SK-N-MC (cell line): ENCODE data around the gene MARCHF6.
"Not testable (repeated sequence)": the region's sequence is repeated elsewhere in the genome, so short reads cannot be mapped to it uniquely, and the experiment has no call there.

ENCODE experiments used
- DNase-seq: peaks from one replicate; pipeline ENCODE4 v3.0.0-alpha.2; 2011; ENCODE audit warnings: low read depth, low spot score
- H3K27ac ChIP-seq: fragments of 200-600 bp; sonication (generic); 2 replicates; pipeline ENCODE4 v1.5.1; 2016; ENCODE audit warnings: mixed run types
- H3K36me3 ChIP-seq: fragments of 200-600 bp; sonication (generic); 2 replicates; pipeline ENCODE4 v1.6.1; 2017; ENCODE audit warnings: antibody characterized with exemption, low read length, mixed read lengths; ENCODE audit not compliant: insufficient read depth
- H3K4me3 ChIP-seq: fragments of 200-600 bp; sonication (generic); 2 replicates; pipeline ENCODE4 v1.5.1; 2016
- H3K9ac ChIP-seq: fragments of 200-600 bp; sonication (generic); 2 replicates; pipeline ENCODE4 v1.8.0; 2017; ENCODE audit warnings: mixed run types, mixed read lengths; ENCODE audit not compliant: insufficient read length
- H3K9me3 ChIP-seq: fragments of 200-600 bp; sonication (generic); 2 replicates; pipeline ENCODE4 v1.6.1; 2017; ENCODE audit warnings: low read depth, mild to moderate bottlenecking, antibody characterized with exemption, low read length, moderate library complexity, mixed read lengths
- EZH2 ChIP-seq: fragments of 200-600 bp; sonication (generic); IDR thresholded peaks from one replicate; pipeline ENCODE4 v1.6.1; 2017; ENCODE audit warnings: antibody characterized with exemption
- FOXP2 ChIP-seq: optimal IDR thresholded peaks from 2 replicates; pipeline ENCODE3; 2011; ENCODE audit warnings: mild to moderate bottlenecking, moderate library complexity; ENCODE audit not compliant: insufficient read depth; ENCODE audit errors: extremely low read length, control extremely low read depth
- POLR2AphosphoS5 ChIP-seq: IDR thresholded peaks from 2 replicates; pipeline ENCODE4 v1.6.1; 2012; ENCODE audit warnings: mild to moderate bottlenecking, low read depth, low read length, borderline replicate concordance

The MARCHF6 gene

GRCh38 chr5:10370931-10371330 lies 17.4 kb downstream of the MARCHF6 start:
- Histone ChIP-seq H3K9ac (no peak overlapping the region), H3K4me3 (no peak overlapping the region), H3K9me3 (peaks cover 4% of the 10 kb centered on the region; the same call in 1 of the 2 replicates), H3K27ac (no peak overlapping the region), H3K36me3 (peaks cover 31% of the 10 kb centered on the region)
- DNase-seq, result no peak
- TF ChIP-seq EZH2, result no peak
- no peak for TF ChIP-seq FOXP2
- TF ChIP-seq POLR2AphosphoS5, result no peak

GRCh38 chr5:10371369-10371768 lies 17.9 kb downstream of the MARCHF6 start:
- H3K9me3 ChIP-seq, H3K27ac ChIP-seq, H3K9ac ChIP-seq, H3K4me3 ChIP-seq, DNase-seq: not testable (repeated sequence)
- H3K36me3 ChIP-seq, result peaks cover 32% of the 10 kb centered on the region

- H3K9ac ChIP-seq, result no peak overlapping the region
- TF ChIP-seq FOXP2, result no peak
- TF ChIP-seq POLR2AphosphoS5, result no peak
- TF ChIP-seq EZH2, result no peak
- H3K36me3 ChIP-seq, result peaks cover 39% of the 10 kb centered on the region
- no peak overlapping the region for H3K27ac ChIP-seq
- peaks cover 2% of the 10 kb centered on the region; the same call in 1 of the 2 replicates for H3K9me3 ChIP-seq
- no peak overlapping the region for H3K4me3 ChIP-seq
- no peak for DNase-seq
These were observed 19.5 kb downstream of the MARCHF6 start for GRCh38 chr5:10372726-10373709.

GRCh38 chr5:10374046-10375022 lies 20.8 kb downstream of the MARCHF6 start:
- no peaks in the 10 kb centered on the region for H3K9me3 ChIP-seq
- no peak overlapping the region for H3K27ac ChIP-seq
- no peak overlapping the region for H3K4me3 ChIP-seq
- peaks cover 40% of the 10 kb centered on the region for H3K36me3 ChIP-seq
- H3K9ac ChIP-seq, result no peak overlapping the region
- no peak for DNase-seq
- TF ChIP-seq POLR2AphosphoS5, result no peak
- TF ChIP-seq FOXP2, result no peak
- no peak for TF ChIP-seq EZH2

GRCh38 chr5:10375146-10375545 lies 21.7 kb downstream of the MARCHF6 start:
- H3K9ac ChIP-seq, H3K27ac ChIP-seq, DNase-seq, H3K9me3 ChIP-seq, H3K4me3 ChIP-seq: not testable (repeated sequence)
- peaks cover 40% of the 10 kb centered on the region for H3K36me3 ChIP-seq

- TF ChIP-seq EZH2 (no peak), POLR2AphosphoS5 (no peak), FOXP2 (no peak)
- H3K27ac ChIP-seq, result no peak overlapping the region
- peaks cover 54% of the 10 kb centered on the region for H3K36me3 ChIP-seq
- H3K9me3 ChIP-seq, result no peaks in the 10 kb centered on the region
- no peak for DNase-seq
- no peak overlapping the region for H3K4me3 ChIP-seq
- no peak overlapping the region for H3K9ac ChIP-seq
These were observed 23.0 kb downstream of the MARCHF6 start for GRCh38 chr5:10376544-10376943.

GRCh38 chr5:10377081-10377480 lies 23.6 kb downstream of the MARCHF6 start:
- TF ChIP-seq POLR2AphosphoS5 (no peak), FOXP2 (no peak), EZH2 (no peak)
- Histone ChIP-seq H3K36me3 (peaks cover 59% of the 10 kb centered on the region), H3K27ac (peak overlapping the region; percentile 68), H3K9me3 (no peaks in the 10 kb centered on the region), H3K9ac (no peak overlapping the region), H3K4me3 (no peak overlapping the region)
- DNase-seq, result no peak

GRCh38 chr5:10381803-10382202 lies 28.3 kb downstream of the MARCHF6 start:
- Histone ChIP-seq H3K9ac (no peak overlapping the region), H3K4me3 (no peak overlapping the region), H3K27ac (no peak overlapping the region), H3K9me3 (no peaks in the 10 kb centered on the region), H3K36me3 (peaks cover 79% of the 10 kb centered on the region)
- TF ChIP-seq EZH2 (no peak), FOXP2 (no peak), POLR2AphosphoS5 (no peak)
- DNase-seq, result no peak
